PC-3 (cell line): ENCODE results near the gene FCRL4. TPM values are rescaled to one million over a fixed set of nuclear protein-coding genes. Genes with fewer than 3 reads are reported as not detected.

Source experiments
- ATAC-seq: fragments of 200-7000 bp; cut with Tn5 transposase; 2 replicates; pipeline ENCODE4 v1.9.1; 2020; ENCODE audit warnings: mild to moderate bottlenecking, moderate library complexity
- BruUV-seq: library from RNA; stranded (reverse); fragments of 400-500 nt; replicated peaks from 2 replicates; lab custom pipeline; 2021; lab: Mats Ljungman, UMichigan
- CTCF ChIA-PET: fragments of 300-600 bp; sonication (Branson Sonifier 250); formaldehyde crosslinking; loops from one replicate; lab custom pipeline; 2022; ENCODE audit warnings: antibody characterized with exemption; lab: Charles Lee
- POLR2A ChIA-PET: fragments of 300-600 bp; sonication (Branson Sonifier 250); formaldehyde crosslinking; loops from one replicate; lab custom pipeline; 2022; ENCODE audit warnings: antibody characterized with exemption; ENCODE audit not compliant: unreplicated experiment; lab: Charles Lee
- DNase-seq: peaks from one replicate; pipeline ENCODE4 v3.0.0-alpha.2; 2015
- H2AFZ ChIP-seq: fragments of 300-600 bp; sonication (generic); 2 replicates; pipeline ENCODE4 v1.6.0; 2016; ENCODE audit warnings: antibody characterized with exemption, low read length
- H3F3A ChIP-seq: fragments of 300-600 bp; sonication (generic); one replicate; pipeline ENCODE4 v1.6.0; 2017; ENCODE audit warnings: antibody characterized with exemption, low read length, control low read depth, mild to moderate bottlenecking; ENCODE audit not compliant: unreplicated experiment
- H3K27ac ChIP-seq: fragments of 300-600 bp; sonication (generic); 2 replicates; pipeline ENCODE4 v1.5.1; 2016; ENCODE audit warnings: mild to moderate bottlenecking, low read length
- H3K27me3 ChIP-seq: fragments of 300-600 bp; sonication (generic); 2 replicates; pipeline ENCODE4 v1.6.1; 2016; ENCODE audit warnings: low read length, mixed read lengths
- H3K36me3 ChIP-seq: fragments of 300-600 bp; sonication (generic); 2 replicates; pipeline ENCODE4 v1.6.1; 2016; ENCODE audit warnings: low read depth, mixed run types, low read length, mixed read lengths
- H3K4me1 ChIP-seq: fragments of 300-600 bp; sonication (generic); 2 replicates; pipeline ENCODE4 v1.5.1; 2016; ENCODE audit warnings: low read length; ENCODE audit not compliant: insufficient read depth
- H3K4me2 ChIP-seq: fragments of 300-600 bp; sonication (generic); 2 replicates; pipeline ENCODE4 v1.6.0; 2016; ENCODE audit warnings: low read length
- H3K4me3 ChIP-seq: fragments of 300-600 bp; sonication (generic); 2 replicates; pipeline ENCODE4 v1.5.1; 2016; ENCODE audit warnings: mild to moderate bottlenecking, low read length, mixed read lengths
- H3K79me2 ChIP-seq: fragments of 300-600 bp; sonication (generic); 2 replicates; pipeline ENCODE4 v1.6.1; 2017; ENCODE audit warnings: low read length, mixed read lengths
- H3K9ac ChIP-seq: fragments of 300-600 bp; sonication (generic); 2 replicates; pipeline ENCODE4 v1.6.0; 2016; ENCODE audit warnings: mild to moderate bottlenecking, low read length
- H3K9me2 ChIP-seq: fragments of 300-600 bp; sonication (generic); replicated peaks from 2 replicates; pipeline ENCODE4 v1.6.1; 2016; ENCODE audit warnings: mixed run types, low read length, mixed read lengths
- H3K9me3 ChIP-seq: fragments of 300-600 bp; sonication (generic); 2 replicates; pipeline ENCODE4 v1.6.1; 2016; ENCODE audit warnings: low read length, mixed read lengths
- H4K20me1 ChIP-seq: fragments of 300-600 bp; sonication (generic); 2 replicates; pipeline ENCODE4 v1.6.1; 2016; ENCODE audit warnings: low read length, mixed read lengths
- EZH2 ChIP-seq: fragments of 300-600 bp; sonication (generic); IDR thresholded peaks from one replicate; pipeline ENCODE4 v1.6.1; 2017; ENCODE audit warnings: antibody characterized with exemption, mild to moderate bottlenecking, low read length; ENCODE audit not compliant: unreplicated experiment
- EZH2phosphoT487 ChIP-seq: fragments of 300-600 bp; sonication (generic); IDR thresholded peaks from 2 replicates; pipeline ENCODE4 v1.6.1; 2018; ENCODE audit warnings: mild to moderate bottlenecking, antibody characterized with exemption, low read length, borderline replicate concordance
- intact Hi-C: fragments of 100-400 bp; cut with micrococcal nuclease; formaldehyde crosslinking; loops from 2 replicates; pipeline ENCODE4 v1.9.0; 2023
- total RNA-seq: library from RNA; depleted of rRNA; stranded (reverse); fragments of >200 nt; gene quantifications from 2 replicates; pipeline ENCODE4 v1.2.3, GENCODE V29; 2014
- TF ChIP-seq, protein P1 (sequence below): fragments of 300-600 bp; sonication (generic); conservative IDR thresholded peaks from 2 replicates; pipeline ENCODE4 v1.5.1; 2017; ENCODE audit warnings: antibody characterized with exemption, low read depth, mild to moderate bottlenecking, low read length

Gene FCRL4
- total RNA-seq, 1 experiment from 2014 or later: not detected

DNA sequence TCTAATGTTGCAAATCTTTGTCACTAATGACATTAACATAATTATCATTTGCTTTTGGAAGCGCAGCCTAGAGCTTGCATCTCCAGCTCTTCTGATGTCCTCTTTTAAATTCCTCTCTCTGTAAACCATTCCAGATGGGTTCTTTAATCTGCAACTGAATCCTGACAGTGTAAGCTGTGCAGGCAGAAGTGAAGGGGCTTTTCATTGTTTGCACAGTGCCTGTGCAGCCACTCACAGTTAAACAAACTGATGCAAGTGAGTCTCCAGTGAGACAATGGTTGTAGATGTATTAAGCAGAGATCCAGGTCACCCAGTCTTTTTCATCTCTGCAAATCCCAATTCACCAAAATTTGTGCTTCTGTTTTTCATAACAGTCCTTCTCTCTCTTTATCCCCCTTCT lies 23.0 kb downstream of the FCRL4 start:
- Histone ChIP-seq H3K4me2 (no peak overlapping the region), H3K36me3 (no peaks in the 10 kb centered on the region), H3K9ac (no peak overlapping the region), H3K9me3 (no peaks in the 10 kb centered on the region), H2AFZ (no peak overlapping the region), H3F3A (no peaks in the 10 kb centered on the region), H3K9me2 (no peaks in the 10 kb centered on the region), H3K4me1 (no peaks in the 10 kb centered on the region), H3K79me2 (no peaks in the 10 kb centered on the region), H3K4me3 (no peak overlapping the region), H3K27me3 (peaks cover 67% of the 10 kb centered on the region), H4K20me1 (no peaks in the 10 kb centered on the region), H3K27ac (no peak overlapping the region)
- no TSS peak for BruUV-seq
- intact Hi-C loops: no loop called here
- no peak for DNase-seq
- ChIA-PET POLR2A (no interaction called here), CTCF (no interaction called here)
- no peak for TF ChIP-seq EZH2phosphoT487
- TF ChIP-seq, protein P1, sequence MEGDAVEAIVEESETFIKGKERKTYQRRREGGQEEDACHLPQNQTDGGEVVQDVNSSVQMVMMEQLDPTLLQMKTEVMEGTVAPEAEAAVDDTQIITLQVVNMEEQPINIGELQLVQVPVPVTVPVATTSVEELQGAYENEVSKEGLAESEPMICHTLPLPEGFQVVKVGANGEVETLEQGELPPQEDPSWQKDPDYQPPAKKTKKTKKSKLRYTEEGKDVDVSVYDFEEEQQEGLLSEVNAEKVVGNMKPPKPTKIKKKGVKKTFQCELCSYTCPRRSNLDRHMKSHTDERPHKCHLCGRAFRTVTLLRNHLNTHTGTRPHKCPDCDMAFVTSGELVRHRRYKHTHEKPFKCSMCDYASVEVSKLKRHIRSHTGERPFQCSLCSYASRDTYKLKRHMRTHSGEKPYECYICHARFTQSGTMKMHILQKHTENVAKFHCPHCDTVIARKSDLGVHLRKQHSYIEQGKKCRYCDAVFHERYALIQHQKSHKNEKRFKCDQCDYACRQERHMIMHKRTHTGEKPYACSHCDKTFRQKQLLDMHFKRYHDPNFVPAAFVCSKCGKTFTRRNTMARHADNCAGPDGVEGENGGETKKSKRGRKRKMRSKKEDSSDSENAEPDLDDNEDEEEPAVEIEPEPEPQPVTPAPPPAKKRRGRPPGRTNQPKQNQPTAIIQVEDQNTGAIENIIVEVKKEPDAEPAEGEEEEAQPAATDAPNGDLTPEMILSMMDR: no peak
- TF ChIP-seq EZH2: no peak
- no peak for ATAC-seq

DNA sequence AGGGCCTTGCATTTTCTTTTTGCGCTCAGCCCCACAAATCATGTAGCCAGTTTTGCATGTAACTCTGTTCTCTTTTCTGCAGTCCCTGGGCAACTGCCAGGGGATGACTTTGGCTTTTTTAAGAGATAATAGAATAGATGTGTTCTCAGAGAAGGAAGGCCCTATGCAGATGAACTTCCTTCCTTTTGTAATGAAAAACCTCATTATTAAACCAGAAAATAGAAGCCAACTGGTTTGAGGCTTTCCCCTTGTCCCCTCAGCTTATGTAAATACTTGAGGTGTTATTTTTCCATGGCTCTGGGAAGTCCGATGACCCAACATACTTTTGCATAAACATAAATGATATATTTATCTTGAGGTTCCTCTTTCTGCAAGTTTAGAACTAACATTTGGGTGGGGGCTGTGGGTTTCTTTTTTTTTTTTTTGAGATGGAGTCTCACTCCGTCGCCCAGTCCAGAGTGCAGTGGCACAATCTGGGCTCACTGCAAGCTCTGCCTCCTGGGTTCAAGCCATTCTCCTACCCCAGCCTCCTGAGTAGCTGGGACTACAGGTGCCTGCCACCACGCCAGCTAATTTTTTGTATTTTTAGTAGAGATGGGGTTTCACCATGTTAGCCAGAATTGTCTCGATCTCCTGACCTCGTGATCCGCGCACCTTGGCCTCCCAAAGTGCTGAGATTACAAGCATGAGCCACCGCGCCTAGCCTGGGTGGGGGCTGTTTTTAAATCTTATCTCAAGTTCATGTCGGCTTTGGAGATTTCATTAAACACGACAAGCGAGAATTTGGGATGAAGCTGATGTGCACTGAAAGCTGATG lies 31.2 kb downstream of the FCRL4 start:
- Histone ChIP-seq H3K9me2 (no peaks in the 10 kb centered on the region), H3K4me3 (no peak overlapping the region), H3K4me2 (no peak overlapping the region), H4K20me1 (no peaks in the 10 kb centered on the region), H2AFZ (no peak overlapping the region), H3K4me1 (no peaks in the 10 kb centered on the region), H3K27ac (no peak overlapping the region), H3K27me3 (peaks cover 54% of the 10 kb centered on the region), H3K9ac (no peak overlapping the region), H3K79me2 (no peaks in the 10 kb centered on the region), H3K36me3 (no peaks in the 10 kb centered on the region), H3K9me3 (no peaks in the 10 kb centered on the region), H3F3A (no peaks in the 10 kb centered on the region)
- TF ChIP-seq EZH2phosphoT487 (no peak), EZH2 (no peak)
- TF ChIP-seq, protein P1: no peak
- ATAC-seq: no peak
- no TSS peak for BruUV-seq
- intact Hi-C loops: no loop called here
- no peak for DNase-seq
- CTCF ChIA-PET: no interaction called here
- POLR2A ChIA-PET: no interaction called here

DNA sequence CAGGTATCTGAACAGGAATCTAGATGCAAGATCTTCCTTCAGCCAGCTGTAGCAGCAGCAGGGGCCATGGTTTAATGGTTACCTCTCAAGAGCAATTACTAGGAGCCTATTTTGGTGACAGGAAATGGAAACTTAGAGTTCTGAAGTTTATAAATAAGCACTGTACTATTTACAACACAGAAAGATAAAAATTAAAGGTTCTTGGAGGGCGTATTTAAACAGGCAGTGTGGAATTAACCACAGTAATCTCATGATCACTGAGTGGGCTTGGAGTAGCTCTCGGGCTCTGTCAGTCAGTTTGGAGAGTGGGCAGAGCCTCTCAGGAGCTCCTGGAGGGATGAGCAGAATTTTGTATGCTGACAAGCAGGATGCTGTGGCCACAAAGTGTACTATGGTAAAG lies 35.4 kb downstream of the FCRL4 start:
- no peaks in the 10 kb centered on the region for H3K4me1 ChIP-seq
- H3K36me3 ChIP-seq: no peaks in the 10 kb centered on the region
- H3K9me2 ChIP-seq: no peaks in the 10 kb centered on the region
- no peak for ATAC-seq
- H3K79me2 ChIP-seq: no peaks in the 10 kb centered on the region
- H3K4me3 ChIP-seq: no peak overlapping the region
- TF ChIP-seq EZH2phosphoT487: no peak
- TF ChIP-seq EZH2: no peak
- TF ChIP-seq, protein P1: no peak
- H3K27ac ChIP-seq: no peak overlapping the region
- no peaks in the 10 kb centered on the region for H3F3A ChIP-seq
- ChIA-PET CTCF (no interaction called here), POLR2A (no interaction called here)
- no peak overlapping the region for H3K9ac ChIP-seq
- intact Hi-C loops: no loop called here
- H2AFZ ChIP-seq: no peak overlapping the region
- no peak overlapping the region for H3K4me2 ChIP-seq
- BruUV-seq: no TSS peak
- no peaks in the 10 kb centered on the region for H3K9me3 ChIP-seq
- H3K27me3 ChIP-seq: peaks cover 41% of the 10 kb centered on the region
- no peaks in the 10 kb centered on the region for H4K20me1 ChIP-seq
- no peak for DNase-seq
